ENCODE results near the gene CTU2.

Gene CTU2

GRCh38 chr16:88681084-88681680, 25.1 kb upstream of the CTU2 start:
- peak overlapping the region; percentile 18 for H3K4me3 ChIP-seq (ENCODE audit: insufficient read depth, low read depth, low read length, poor library complexity, severe bottlenecking)
- no peaks in the 10 kb centered on the region for H3K9me3 ChIP-seq (ENCODE audit: control insufficient read depth, low read length)
- peaks cover 43% of the 10 kb centered on the region for H3K36me3 ChIP-seq (ENCODE audit: control insufficient read depth, insufficient read depth, low read length)
- no peak for DNase-seq
- H3K27me3 ChIP-seq (replicated peaks; ENCODE audit: control insufficient read depth, insufficient read depth, low read length, poor library complexity, severe bottlenecking), result no peaks in the 10 kb centered on the region
- peak overlapping the region; percentile 45 for H3K27ac ChIP-seq (ENCODE audit: insufficient read depth, low read length, poor library complexity, severe bottlenecking)
- H3K4me1 ChIP-seq (ENCODE audit: control insufficient read depth, insufficient read depth, low read length, poor library complexity, severe bottlenecking), result peaks cover 36% of the 10 kb centered on the region

- H3K4me1 ChIP-seq (ENCODE audit: control insufficient read depth, insufficient read depth, low read length, poor library complexity, severe bottlenecking), result peaks cover 39% of the 10 kb centered on the region
Observed at GRCh38 chr16:88681709-88682451, 24.4 kb upstream of the CTU2 start.

GRCh38 chr16:88684569-88685155, 21.6 kb upstream of the CTU2 start:
- Histone ChIP-seq H3K4me1 (ENCODE audit: control insufficient read depth, insufficient read depth, low read length, poor library complexity, severe bottlenecking) (peaks cover 43% of the 10 kb centered on the region), H3K27ac (ENCODE audit: insufficient read depth, low read length, poor library complexity, severe bottlenecking) (peak overlapping the region; percentile 72), H3K4me3 (ENCODE audit: insufficient read depth, low read depth, low read length, poor library complexity, severe bottlenecking) (no peak overlapping the region), H3K9me3 (ENCODE audit: control insufficient read depth, low read length) (no peaks in the 10 kb centered on the region), H3K36me3 (ENCODE audit: control insufficient read depth, insufficient read depth, low read length) (peaks cover 12% of the 10 kb centered on the region), H3K27me3 (replicated peaks; ENCODE audit: control insufficient read depth, insufficient read depth, low read length, poor library complexity, severe bottlenecking) (no peaks in the 10 kb centered on the region)
- DNase-seq, result no peak

More at GRCh38 chr16:88681709-88682451, 24.4 kb upstream of the CTU2 start:
- Histone ChIP-seq H3K36me3 (ENCODE audit: control insufficient read depth, insufficient read depth, low read length) (peaks cover 36% of the 10 kb centered on the region), H3K9me3 (ENCODE audit: control insufficient read depth, low read length) (no peaks in the 10 kb centered on the region), H3K4me3 (ENCODE audit: insufficient read depth, low read depth, low read length, poor library complexity, severe bottlenecking) (peak overlapping the region; percentile 18), H3K27ac (ENCODE audit: insufficient read depth, low read length, poor library complexity, severe bottlenecking) (peak overlapping the region; percentile 63), H3K27me3 (replicated peaks; ENCODE audit: control insufficient read depth, insufficient read depth, low read length, poor library complexity, severe bottlenecking) (no peaks in the 10 kb centered on the region)
- peak in 1 of 3 donors; percentile 45 for DNase-seq

- H3K4me3 ChIP-seq (ENCODE audit: insufficient read depth, low read depth, low read length, poor library complexity, severe bottlenecking), result peak overlapping the region; percentile 88
- H3K36me3 ChIP-seq (ENCODE audit: control insufficient read depth, insufficient read depth, low read length), result peaks cover 11% of the 10 kb centered on the region
- no peaks in the 10 kb centered on the region for H3K27me3 ChIP-seq (replicated peaks; ENCODE audit: control insufficient read depth, insufficient read depth, low read length, poor library complexity, severe bottlenecking)
- peaks cover 44% of the 10 kb centered on the region for H3K4me1 ChIP-seq (ENCODE audit: control insufficient read depth, insufficient read depth, low read length, poor library complexity, severe bottlenecking)
- peak overlapping the region; percentile 72 for H3K27ac ChIP-seq (ENCODE audit: insufficient read depth, low read length, poor library complexity, severe bottlenecking)
- peak in 1 of 3 donors; percentile 39 for DNase-seq
- H3K9me3 ChIP-seq (ENCODE audit: control insufficient read depth, low read length), result no peaks in the 10 kb centered on the region
Observed at GRCh38 chr16:88685156-88686061, 20.9 kb upstream of the CTU2 start.

DNA sequence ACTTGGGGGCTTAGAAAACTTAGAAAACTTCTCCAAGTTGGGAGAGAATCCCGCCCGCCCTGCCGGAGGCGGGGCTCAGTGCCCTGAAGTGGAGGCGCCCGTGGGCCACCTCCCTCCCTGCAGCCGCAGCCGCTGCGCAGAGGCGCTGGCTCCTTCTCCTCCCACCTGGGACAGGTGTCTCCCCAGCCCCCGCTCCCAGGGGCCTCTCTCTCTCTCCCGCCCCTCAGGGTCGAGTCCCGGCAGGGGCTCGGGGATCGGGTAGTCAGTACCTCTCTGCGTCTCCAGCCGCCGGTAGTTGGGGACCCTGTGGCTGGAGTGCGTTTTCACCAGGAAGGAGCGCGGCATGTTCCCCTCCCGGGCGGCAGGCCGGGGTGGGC, 20.3 kb upstream of the CTU2 start:
- DNase-seq, result peak in 2 of 3 donors; percentile 29 to 48
- no peaks in the 10 kb centered on the region for H3K27me3 ChIP-seq (replicated peaks; ENCODE audit: control insufficient read depth, insufficient read depth, low read length, poor library complexity, severe bottlenecking)
- peaks cover 44% of the 10 kb centered on the region for H3K4me1 ChIP-seq (ENCODE audit: control insufficient read depth, insufficient read depth, low read length, poor library complexity, severe bottlenecking)
- peak overlapping the region; percentile 88 for H3K4me3 ChIP-seq (ENCODE audit: insufficient read depth, low read depth, low read length, poor library complexity, severe bottlenecking)
- H3K36me3 ChIP-seq (ENCODE audit: control insufficient read depth, insufficient read depth, low read length), result peaks cover 5% of the 10 kb centered on the region
- H3K27ac ChIP-seq (ENCODE audit: insufficient read depth, low read length, poor library complexity, severe bottlenecking), result peak overlapping the region; percentile 72
- H3K9me3 ChIP-seq (ENCODE audit: control insufficient read depth, low read length), result no peaks in the 10 kb centered on the region

DNA sequence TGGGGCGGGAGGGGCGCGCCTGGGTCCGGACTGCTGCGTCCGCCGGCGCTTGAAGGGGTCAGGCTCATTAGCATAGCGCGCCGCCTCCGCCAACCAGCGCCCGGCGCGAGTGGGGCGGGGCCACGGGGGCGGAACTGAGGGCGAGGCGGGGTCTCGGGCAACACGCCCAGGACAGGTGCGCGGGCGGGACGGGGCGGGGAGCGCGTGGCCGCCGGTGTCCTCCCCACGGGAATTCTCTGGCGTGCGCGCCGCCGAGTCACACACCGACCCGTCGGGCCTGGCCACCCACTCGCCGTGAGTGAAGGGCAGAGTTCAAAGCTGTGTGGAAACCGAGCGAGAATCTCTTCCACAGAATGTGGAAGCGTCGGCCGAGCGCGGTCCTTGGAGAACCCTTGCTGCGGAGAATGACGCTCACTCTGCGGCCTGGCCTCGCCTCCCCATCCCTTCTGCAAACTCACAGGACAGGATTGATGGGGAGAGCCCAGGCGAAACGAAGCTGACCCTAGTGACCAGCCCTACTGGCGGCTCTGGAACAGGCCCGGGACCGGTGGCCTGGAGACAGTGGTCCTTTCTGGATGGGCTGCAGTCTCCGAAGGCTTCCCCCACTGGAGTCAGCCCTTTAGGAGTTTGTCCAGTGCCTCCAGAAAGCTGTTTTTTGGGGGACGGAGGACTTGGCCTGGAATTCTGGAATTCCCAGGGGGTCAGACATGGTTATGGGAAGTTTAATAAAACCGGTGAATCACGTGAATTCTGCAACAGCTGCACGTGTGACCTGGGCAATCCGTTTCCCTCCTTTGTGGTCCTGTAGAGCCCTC, 19.7 kb upstream of the CTU2 start, which contains the start of gene SNAI3:
SNAI3 (minus strand) TSS at position 69 of the 815 bp plus-strand sequence. CDS start 101 bp downstream, outside the sequence.
- Histone ChIP-seq H3K27ac (ENCODE audit: insufficient read depth, low read length, poor library complexity, severe bottlenecking) (peak within 1 kb of the TSS; percentile 72), H3K4me3 (ENCODE audit: insufficient read depth, low read depth, low read length, poor library complexity, severe bottlenecking) (peak within 1 kb of the TSS; percentile 88), H3K36me3 (ENCODE audit: control insufficient read depth, insufficient read depth, low read length) (peaks cover 4% of the 10 kb centered on the region), H3K9me3 (ENCODE audit: control insufficient read depth, low read length) (no peaks in the 10 kb centered on the region), H3K27me3 (replicated peaks; ENCODE audit: control insufficient read depth, insufficient read depth, low read length, poor library complexity, severe bottlenecking) (no peaks in the 10 kb centered on the region), H3K4me1 (ENCODE audit: control insufficient read depth, insufficient read depth, low read length, poor library complexity, severe bottlenecking) (peaks cover 45% of the 10 kb centered on the region)
- DNase-seq, result peak; percentile 79 to 85 (median 80)

GRCh38 chr16:88687254-88687576, 19.1 kb upstream of the CTU2 start:
- no peaks in the 10 kb centered on the region for H3K9me3 ChIP-seq (ENCODE audit: control insufficient read depth, low read length)
- peaks cover 4% of the 10 kb centered on the region for H3K36me3 ChIP-seq (ENCODE audit: control insufficient read depth, insufficient read depth, low read length)
- H3K4me1 ChIP-seq (ENCODE audit: control insufficient read depth, insufficient read depth, low read length, poor library complexity, severe bottlenecking), result peaks cover 45% of the 10 kb centered on the region
- DNase-seq, result no peak
- H3K27me3 ChIP-seq (replicated peaks; ENCODE audit: control insufficient read depth, insufficient read depth, low read length, poor library complexity, severe bottlenecking), result no peaks in the 10 kb centered on the region
- H3K27ac ChIP-seq (ENCODE audit: insufficient read depth, low read length, poor library complexity, severe bottlenecking), result no peak overlapping the region
- no peak overlapping the region for H3K4me3 ChIP-seq (ENCODE audit: insufficient read depth, low read depth, low read length, poor library complexity, severe bottlenecking)

GRCh38 chr16:88687676-88688012, 18.7 kb upstream of the CTU2 start:
- Histone ChIP-seq H3K36me3 (ENCODE audit: control insufficient read depth, insufficient read depth, low read length) (peaks cover 4% of the 10 kb centered on the region), H3K9me3 (ENCODE audit: control insufficient read depth, low read length) (no peaks in the 10 kb centered on the region), H3K4me1 (ENCODE audit: control insufficient read depth, insufficient read depth, low read length, poor library complexity, severe bottlenecking) (peaks cover 46% of the 10 kb centered on the region), H3K27ac (ENCODE audit: insufficient read depth, low read length, poor library complexity, severe bottlenecking) (no peak overlapping the region), H3K4me3 (ENCODE audit: insufficient read depth, low read depth, low read length, poor library complexity, severe bottlenecking) (no peak overlapping the region), H3K27me3 (replicated peaks; ENCODE audit: control insufficient read depth, insufficient read depth, low read length, poor library complexity, severe bottlenecking) (no peaks in the 10 kb centered on the region)
- DNase-seq, result no peak

Measured in effector memory CD4-positive, alpha-beta T cell (primary cell).